Stimulated activated CD8-positive, alpha-beta memory T cell treated with anti-CD3 and anti-CD28 coated beads, Interleukin-4, amount 100 ng/mL, for 24 hours (primary cell): ENCODE data around the gene RAPGEF4.

Experiments used
- DNase-seq: peaks from one replicate; pipeline ENCODE4 v3.0.0-alpha.2; 2020; ENCODE audit warnings: low read depth

RAPGEF4 gene

DNA sequence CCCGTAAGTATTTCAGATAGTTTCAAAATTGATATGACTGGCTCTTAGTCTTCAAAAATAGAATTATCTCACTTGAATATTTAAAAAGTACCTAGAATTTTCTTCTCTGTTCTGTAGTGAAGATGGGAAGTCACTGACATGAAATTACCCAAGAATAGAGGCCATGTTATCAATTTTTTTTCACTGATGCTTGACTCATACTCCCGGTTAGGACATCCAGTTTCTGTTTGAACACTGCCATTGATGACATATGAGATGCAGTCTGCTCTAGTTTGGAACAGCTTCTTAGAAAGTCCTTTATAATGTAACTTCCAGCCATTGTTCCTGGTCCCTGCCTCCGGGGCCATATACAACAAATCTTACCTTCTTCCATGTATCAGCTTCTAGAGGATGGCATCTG lies 366.0 kb downstream of the RAPGEF4 start:
- DNase-seq = no peak
